ENCODE results near the gene TBC1D24. TPM values are rescaled to one million over a fixed set of nuclear protein-coding genes. Genes with fewer than 3 reads are reported as not detected.
A peak's percentile ranks its signal among the peaks of the same experiment; 100 is the strongest.

Gene TBC1D24
- total RNA-seq, 2 experiments from 2014 or later: 16.6 to 16.7 TPM

GRCh38 chr16:2505695-2506094 is 30.8 kb downstream of the TBC1D24 start:
- Mint-ChIP-seq H3K4me1 (ENCODE audit: low read depth) (peaks cover 3% of the 10 kb centered on the region), H3K4me3 (no peak overlapping the region), H3K27me3 (no peaks in the 10 kb centered on the region), H3K36me3 (ENCODE audit: low read depth) (no peaks in the 10 kb centered on the region), H3K27ac (no peak overlapping the region), H3K9me3 (no peaks in the 10 kb centered on the region)
- no peak for TF ChIP-seq CTCF (IDR thresholded peaks at IDR 0.05)
- ATAC-seq (no peak), DNase-seq (no peak)
- ChIA-PET POLR2A (no interaction called here), CTCF (interaction anchor here (1.6 kb wide), 1 partner anchor 78 kb away, joined by 4 read pairs; no protein-coding TSS in a partner anchor)
- intact Hi-C loops (cut with micrococcal nuclease): loop anchor here (10.0 kb wide), 1 partner anchor 71 kb away; no protein-coding TSS in a partner anchor

GRCh38 chr16:2507052-2507659 is 32.2 kb downstream of the TBC1D24 start:
- H3K4me1 Mint-ChIP-seq (ENCODE audit: low read depth): peaks cover 3% of the 10 kb centered on the region
- H3K27me3 Mint-ChIP-seq: no peaks in the 10 kb centered on the region
- DNase-seq: peak; percentile 25
- ChIA-PET CTCF (no interaction called here), POLR2A (no interaction called here)
- no peak overlapping the region for H3K4me3 Mint-ChIP-seq
- TF ChIP-seq CTCF (IDR thresholded peaks at IDR 0.05): no peak
- H3K9me3 Mint-ChIP-seq: no peaks in the 10 kb centered on the region
- peak; percentile 69 for ATAC-seq
- no peaks in the 10 kb centered on the region for H3K36me3 Mint-ChIP-seq (ENCODE audit: low read depth)
- intact Hi-C loops (cut with micrococcal nuclease): loop anchor here (10.0 kb wide), 1 partner anchor 72 kb away; no protein-coding TSS in a partner anchor
- H3K27ac Mint-ChIP-seq: no peak overlapping the region

GRCh38 chr16:2507665-2508064 is 32.7 kb downstream of the TBC1D24 start:
- POLR2A ChIA-PET: no interaction called here
- H3K27ac Mint-ChIP-seq: no peak overlapping the region
- no peaks in the 10 kb centered on the region for H3K36me3 Mint-ChIP-seq (ENCODE audit: low read depth)
- H3K9me3 Mint-ChIP-seq: no peaks in the 10 kb centered on the region
- ATAC-seq (no peak), DNase-seq (no peak)
- intact Hi-C loops (cut with micrococcal nuclease): loop anchor here (10.0 kb wide), 1 partner anchor 73 kb away; no protein-coding TSS in a partner anchor
- H3K4me1 Mint-ChIP-seq (ENCODE audit: low read depth): peaks cover 3% of the 10 kb centered on the region
- TF ChIP-seq CTCF (IDR thresholded peaks at IDR 0.05): no peak
- no peak overlapping the region for H3K4me3 Mint-ChIP-seq
- H3K27me3 Mint-ChIP-seq: no peaks in the 10 kb centered on the region
- CTCF ChIA-PET: no interaction called here

GRCh38 chr16:2508722-2509400 is 33.9 kb downstream of the TBC1D24 start:
- no peak for DNase-seq
- no peak for ATAC-seq
- Mint-ChIP-seq H3K4me3 (no peak overlapping the region), H3K4me1 (ENCODE audit: low read depth) (peaks cover 10% of the 10 kb centered on the region), H3K9me3 (no peaks in the 10 kb centered on the region), H3K27ac (no peak overlapping the region), H3K36me3 (ENCODE audit: low read depth) (peaks cover 1% of the 10 kb centered on the region), H3K27me3 (no peaks in the 10 kb centered on the region)
- no peak for TF ChIP-seq CTCF (IDR thresholded peaks at IDR 0.05)
- POLR2A ChIA-PET: interaction anchor here (0.6 kb wide), 1 partner anchor 408 kb away, joined by 3 read pairs; no protein-coding TSS in a partner anchor
- CTCF ChIA-PET: no interaction called here
- intact Hi-C loops (cut with micrococcal nuclease): loop anchor here (10.0 kb wide), 1 partner anchor 74 kb away; no protein-coding TSS in a partner anchor

- POLR2A ChIA-PET: no interaction called here
- Mint-ChIP-seq H3K4me1 (ENCODE audit: low read depth) (peaks cover 26% of the 10 kb centered on the region), H3K4me3 (no peak overlapping the region)
These were observed 36.3 kb downstream of the TBC1D24 start for GRCh38 chr16:2511128-2511800.

More at GRCh38 chr16:2511128-2511800, 36.3 kb downstream of the TBC1D24 start:
- no peaks in the 10 kb centered on the region for H3K27me3 Mint-ChIP-seq
- TF ChIP-seq CTCF (IDR thresholded peaks at IDR 0.05): no peak
- DNase-seq (no peak), ATAC-seq (no peak)
- CTCF ChIA-PET: no interaction called here
- H3K27ac Mint-ChIP-seq: no peak overlapping the region
- H3K9me3 Mint-ChIP-seq: no peaks in the 10 kb centered on the region
- intact Hi-C loops (cut with micrococcal nuclease): no loop called here
- H3K36me3 Mint-ChIP-seq (ENCODE audit: low read depth): peaks cover 11% of the 10 kb centered on the region
